ENCODE measurements around the gene SLC22A5.

SLC22A5 gene

DNA sequence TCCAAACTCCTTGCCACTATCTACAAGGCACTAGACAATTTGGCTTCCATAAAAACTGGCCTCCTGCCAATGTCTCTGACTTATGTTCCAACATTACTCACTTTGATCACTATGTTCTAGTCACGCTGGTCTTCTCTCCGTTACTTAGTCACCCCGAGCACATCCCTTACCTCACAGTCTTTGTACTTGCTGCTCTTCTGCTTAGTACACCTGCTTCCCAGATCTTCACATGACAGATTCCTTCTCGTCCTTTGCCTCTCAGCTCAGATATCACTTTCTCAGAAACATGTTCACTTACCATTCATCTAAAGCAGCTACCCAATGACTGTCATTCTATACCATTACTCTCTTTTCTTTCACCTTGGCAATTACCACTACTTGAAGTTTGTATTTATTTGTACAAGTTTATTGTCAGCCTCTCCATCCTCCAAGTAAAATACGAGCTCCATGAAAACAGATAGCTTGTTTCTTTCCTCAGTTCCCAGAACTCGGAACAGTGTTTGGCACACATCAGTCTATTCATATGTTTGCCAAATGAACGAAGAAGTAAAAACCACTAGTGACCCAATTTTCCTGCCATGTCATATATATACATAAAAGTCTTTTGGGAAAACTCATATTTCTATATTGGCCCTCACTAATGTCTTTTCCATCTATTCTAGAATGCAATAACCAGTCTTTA is 5.9 kb upstream of the SLC22A5 start:
- CTCF ChIA-PET: no interaction called here
- TF ChIP-seq, protein P1, sequence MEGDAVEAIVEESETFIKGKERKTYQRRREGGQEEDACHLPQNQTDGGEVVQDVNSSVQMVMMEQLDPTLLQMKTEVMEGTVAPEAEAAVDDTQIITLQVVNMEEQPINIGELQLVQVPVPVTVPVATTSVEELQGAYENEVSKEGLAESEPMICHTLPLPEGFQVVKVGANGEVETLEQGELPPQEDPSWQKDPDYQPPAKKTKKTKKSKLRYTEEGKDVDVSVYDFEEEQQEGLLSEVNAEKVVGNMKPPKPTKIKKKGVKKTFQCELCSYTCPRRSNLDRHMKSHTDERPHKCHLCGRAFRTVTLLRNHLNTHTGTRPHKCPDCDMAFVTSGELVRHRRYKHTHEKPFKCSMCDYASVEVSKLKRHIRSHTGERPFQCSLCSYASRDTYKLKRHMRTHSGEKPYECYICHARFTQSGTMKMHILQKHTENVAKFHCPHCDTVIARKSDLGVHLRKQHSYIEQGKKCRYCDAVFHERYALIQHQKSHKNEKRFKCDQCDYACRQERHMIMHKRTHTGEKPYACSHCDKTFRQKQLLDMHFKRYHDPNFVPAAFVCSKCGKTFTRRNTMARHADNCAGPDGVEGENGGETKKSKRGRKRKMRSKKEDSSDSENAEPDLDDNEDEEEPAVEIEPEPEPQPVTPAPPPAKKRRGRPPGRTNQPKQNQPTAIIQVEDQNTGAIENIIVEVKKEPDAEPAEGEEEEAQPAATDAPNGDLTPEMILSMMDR (IDR thresholded peaks at IDR 0.05; ENCODE audit: control extremely low read depth, extremely low read depth, low read depth, missing control alignments): no peak
- DNase-seq (ENCODE audit: extremely low spot score): no peak
- POLR2A ChIA-PET: no interaction called here

DNA sequence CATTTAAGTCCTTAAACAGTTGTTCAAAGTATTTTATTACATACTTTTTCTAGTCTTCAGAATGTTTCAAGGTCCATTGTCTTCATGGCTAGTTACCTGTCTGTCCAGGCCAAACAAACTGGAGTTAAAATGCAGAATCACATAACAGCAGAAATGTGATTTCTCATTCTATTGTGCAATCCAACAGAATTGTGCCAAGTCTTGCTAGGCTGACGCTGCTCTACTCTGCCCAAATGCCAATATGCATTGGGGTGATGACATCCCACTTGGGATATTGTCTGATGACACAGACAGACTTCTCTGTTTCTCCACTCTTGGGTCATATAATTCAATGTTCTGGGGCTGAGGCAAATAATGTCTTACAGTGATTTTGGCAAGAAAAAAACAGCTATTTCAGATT is 5.2 kb upstream of the SLC22A5 start:
- CTCF ChIA-PET: no interaction called here
- TF ChIP-seq, protein P1 (IDR thresholded peaks at IDR 0.05; ENCODE audit: control extremely low read depth, extremely low read depth, low read depth, missing control alignments): no peak
- no peak for DNase-seq (ENCODE audit: extremely low spot score)
- POLR2A ChIA-PET: no interaction called here

DNA sequence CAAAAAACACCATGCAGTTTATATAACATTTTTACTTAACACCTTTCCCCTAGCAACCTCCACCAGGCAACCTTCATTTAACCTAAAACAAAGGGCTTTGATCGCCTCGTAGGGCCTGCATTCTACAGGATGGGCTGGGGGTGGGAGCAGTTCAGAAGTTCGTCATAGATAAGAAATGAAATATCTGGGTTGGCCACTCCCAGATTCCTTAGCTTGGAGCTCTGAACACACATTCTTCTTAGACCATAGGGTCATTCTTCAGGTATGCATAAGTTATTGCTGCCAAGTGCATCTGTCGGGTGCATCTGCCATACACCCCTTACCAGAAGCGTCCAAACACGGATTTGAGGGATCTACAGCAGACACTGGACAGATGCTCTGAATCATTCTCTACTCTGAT is 4.3 kb upstream of the SLC22A5 start:
- no peak for DNase-seq (ENCODE audit: extremely low spot score)
- ChIA-PET POLR2A (no interaction called here), CTCF (no interaction called here)
- TF ChIP-seq, protein P1 (IDR thresholded peaks at IDR 0.05; ENCODE audit: control extremely low read depth, extremely low read depth, low read depth, missing control alignments): no peak

DNA sequence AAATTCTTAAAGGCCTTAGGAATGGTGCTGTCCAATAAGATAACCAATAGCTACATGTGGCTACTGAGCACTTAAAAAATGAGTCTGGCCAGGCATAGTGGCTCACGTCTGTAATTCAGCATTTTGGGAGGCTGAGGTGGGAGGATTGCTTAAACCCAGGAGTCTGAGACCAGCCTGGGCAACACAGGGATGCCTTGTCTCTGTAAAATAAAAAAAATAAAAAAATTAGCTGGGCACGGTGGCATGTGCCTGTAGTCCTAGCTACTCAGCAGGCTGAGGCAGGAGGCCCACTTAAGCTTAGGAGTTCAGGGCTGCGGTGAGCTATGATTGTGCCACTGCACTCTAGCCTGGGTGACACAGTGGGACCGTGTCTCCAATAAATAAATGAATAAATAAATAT is 1.3 kb upstream of the SLC22A5 start:
- DNase-seq (ENCODE audit: extremely low spot score): no peak
- TF ChIP-seq, protein P1 (IDR thresholded peaks at IDR 0.05; ENCODE audit: control extremely low read depth, extremely low read depth, low read depth, missing control alignments): no peak
- POLR2A ChIA-PET: interaction anchor here (0.7 to 0.9 kb wide), 2 partner anchors 64 to 123 kb away, joined by 3 read pairs; partner anchors contain the start of gene IRF1
- CTCF ChIA-PET: interaction anchor here (0.6 to 4.0 kb wide), 9 partner anchors 10 to 266 kb away, joined by 3 to 25 read pairs (median 3); no protein-coding TSS in a partner anchor

DNA sequence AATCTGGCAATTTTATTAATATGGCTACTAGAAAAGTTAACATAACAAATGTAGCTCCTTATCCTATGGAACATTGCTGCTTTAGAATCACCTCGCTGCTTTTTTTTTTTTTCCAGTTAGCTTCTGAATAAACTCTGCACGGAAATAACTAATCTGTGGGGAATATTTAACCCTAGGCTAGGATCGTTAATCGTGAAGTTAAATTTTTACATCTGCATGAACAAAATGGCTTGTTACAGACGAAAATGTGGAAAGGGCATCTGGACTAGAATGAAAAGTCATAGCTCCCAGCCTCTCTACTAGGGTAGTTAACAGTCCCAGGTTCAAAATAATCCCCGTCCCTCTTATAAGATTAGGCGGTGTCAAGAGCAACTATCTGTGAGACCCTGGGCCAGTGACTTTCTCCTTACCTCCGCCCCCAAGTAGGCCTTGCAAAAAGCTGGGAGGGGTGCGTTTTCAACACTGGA is 470 bp upstream of the SLC22A5 start:
- CTCF ChIA-PET: interaction anchor here (0.6 to 4.0 kb wide), 13 partner anchors 11 to 451 kb away, joined by 3 to 25 read pairs (median 3); no protein-coding TSS in a partner anchor
- TF ChIP-seq, protein P1 (IDR thresholded peaks at IDR 0.05; ENCODE audit: control extremely low read depth, extremely low read depth, low read depth, missing control alignments): no peak
- POLR2A ChIA-PET: interaction anchor here (0.9 to 1.0 kb wide), 2 partner anchors 122 kb away, joined by 3 read pairs; partner anchors contain the start of gene IRF1
- no peak for DNase-seq (ENCODE audit: extremely low spot score)

DNA sequence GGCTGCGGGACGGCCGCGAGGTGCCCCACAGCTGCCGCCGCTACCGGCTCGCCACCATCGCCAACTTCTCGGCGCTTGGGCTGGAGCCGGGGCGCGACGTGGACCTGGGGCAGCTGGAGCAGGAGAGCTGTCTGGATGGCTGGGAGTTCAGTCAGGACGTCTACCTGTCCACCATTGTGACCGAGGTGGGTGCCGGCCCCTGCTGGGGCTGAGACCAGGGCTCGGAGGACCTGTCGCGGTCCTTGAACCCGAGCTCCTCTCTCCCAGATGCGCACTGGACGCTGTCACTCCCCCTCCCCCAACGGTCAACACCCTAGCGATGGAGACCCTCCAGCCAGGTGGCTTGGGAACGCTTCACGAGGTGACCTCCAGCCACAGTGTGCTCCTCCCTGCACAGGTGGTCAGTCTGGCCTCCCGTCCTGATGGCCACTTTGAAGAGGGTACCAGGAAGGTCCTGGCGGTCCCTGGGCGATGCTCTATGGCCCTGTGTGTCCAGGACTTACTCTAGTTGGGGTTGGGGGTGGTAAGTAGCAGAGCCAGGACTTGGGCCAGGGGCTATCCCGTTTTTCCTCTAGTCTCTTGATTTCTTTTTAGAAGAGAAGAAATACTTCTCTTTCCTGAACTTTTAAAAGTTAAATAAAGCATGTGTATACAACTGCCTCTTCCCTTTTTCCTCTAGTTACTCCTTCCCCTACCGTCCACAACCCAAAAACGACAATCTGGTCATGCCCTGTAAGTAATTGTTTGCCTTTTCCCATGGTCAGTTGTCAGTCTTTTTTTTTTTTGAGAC is 866 bp downstream of the SLC22A5 start:
- ChIA-PET CTCF (interaction anchor here (1.1 to 1.7 kb wide), 3 partner anchors 45 to 157 kb away, joined by 3 to 4 read pairs (median 4); no protein-coding TSS in a partner anchor), POLR2A (no interaction called here)
- no peak for DNase-seq (ENCODE audit: extremely low spot score)
- TF ChIP-seq, protein P1 (IDR thresholded peaks at IDR 0.05; ENCODE audit: control extremely low read depth, extremely low read depth, low read depth, missing control alignments): no peak
